ENCODE data around the gene CEP126. TPM values are rescaled to one million over a fixed set of nuclear protein-coding genes. Genes with fewer than 3 reads are reported as not detected.
A peak's percentile ranks its signal among the peaks of the same experiment; 100 is the strongest.

The CEP126 gene
- total and polyA plus RNA-seq, 2 of the 13 experiments (the other 11 are each of a cell fraction or from before 2014, with no cell fraction given): 1.4 to 1.7 TPM

- no peak for TF ChIP-seq MLXIP (CRISPR knock-in tag; IDR thresholded peaks at IDR 0.05; ENCODE audit: borderline replicate concordance)
- no peak for TF ChIP-seq AGO1 (IDR thresholded peaks at IDR 0.05; ENCODE audit: low read depth, low read length, poor library complexity, severe bottlenecking)
- TF ChIP-seq ZNF572 (CRISPR knock-in tag; IDR thresholded peaks at IDR 0.05): no peak
- TF ChIP-seq PPARG (CRISPR knock-in tag; conservative IDR thresholded peaks at IDR 0.05): no peak
- TF ChIP-seq ETV5 (CRISPR knock-in tag; IDR thresholded peaks at IDR 0.05; ENCODE audit: borderline replicate concordance): peak; percentile 70; the same call in 1 of the 2 replicates
- no peak for TF ChIP-seq ZNF552 (CRISPR knock-in tag; IDR thresholded peaks at IDR 0.05; ENCODE audit: borderline replicate concordance)
- no peak for TF ChIP-seq ZNF549 (CRISPR knock-in tag; IDR thresholded peaks at IDR 0.05)
- no peak for TF ChIP-seq ZNF383 (CRISPR knock-in tag; IDR thresholded peaks at IDR 0.05; ENCODE audit: borderline replicate concordance)
- no peak for TF ChIP-seq ZNF639 (CRISPR knock-in tag; conservative IDR thresholded peaks at IDR 0.05)
- TF ChIP-seq RAD21 (CRISPR knock-in tag; IDR thresholded peaks at IDR 0.05): peak; percentile 72
- 0 out of 2 replicates have a peak, but pooled peaks have one; percentile 19 for TF ChIP-seq ZSCAN9 (CRISPR knock-in tag; IDR thresholded peaks at IDR 0.05; ENCODE audit: borderline replicate concordance)
- TF ChIP-seq SMC3 (IDR thresholded peaks at IDR 0.05; ENCODE audit: low read length): peak; percentile 40
- no peak for TF ChIP-seq HOXA9 (CRISPR knock-in tag; IDR thresholded peaks at IDR 0.05; ENCODE audit: borderline replicate concordance)
- no peak for TF ChIP-seq HNF1A (IDR thresholded peaks at IDR 0.05; ENCODE audit: low read depth)
- TF ChIP-seq HNF1A (CRISPR knock-in tag; IDR thresholded peaks at IDR 0.05; ENCODE audit: borderline replicate concordance): no peak
- TF ChIP-seq ZNF329 (CRISPR knock-in tag; IDR thresholded peaks at IDR 0.05; ENCODE audit: low read depth): peak; percentile 46; the same call in 1 of the 2 replicates
- no peak for TF ChIP-seq ZNF530 (CRISPR knock-in tag; IDR thresholded peaks at IDR 0.05; ENCODE audit: low read depth)
- TF ChIP-seq IKZF4 (CRISPR knock-in tag; IDR thresholded peaks at IDR 0.05; ENCODE audit: borderline replicate concordance, low read depth, not compliant biosample characterization): no peak
These were observed 93.0 kb downstream of the CEP126 start (continued) for GRCh38 chr11:102007567-102008437.

Measured in HepG2 (cell line).